HTR-8/SVneo (cell line): Measurements from ENCODE around the gene RIT1.
A peak's percentile ranks its signal among the peaks of the same experiment; 100 is the strongest.

Experiments
- DNase-seq: peaks from one replicate; pipeline ENCODE4 v3.0.0; 2011; ENCODE audit warnings: low spot score, mixed read lengths; ENCODE audit not compliant: insufficient read length
- FAIRE-seq: peaks from 2 replicates; lab custom pipeline; 2011; peaks lifted over from hg19 to GRCh38; lab: Jason Lieb, UNC

The RIT1 gene

DNA sequence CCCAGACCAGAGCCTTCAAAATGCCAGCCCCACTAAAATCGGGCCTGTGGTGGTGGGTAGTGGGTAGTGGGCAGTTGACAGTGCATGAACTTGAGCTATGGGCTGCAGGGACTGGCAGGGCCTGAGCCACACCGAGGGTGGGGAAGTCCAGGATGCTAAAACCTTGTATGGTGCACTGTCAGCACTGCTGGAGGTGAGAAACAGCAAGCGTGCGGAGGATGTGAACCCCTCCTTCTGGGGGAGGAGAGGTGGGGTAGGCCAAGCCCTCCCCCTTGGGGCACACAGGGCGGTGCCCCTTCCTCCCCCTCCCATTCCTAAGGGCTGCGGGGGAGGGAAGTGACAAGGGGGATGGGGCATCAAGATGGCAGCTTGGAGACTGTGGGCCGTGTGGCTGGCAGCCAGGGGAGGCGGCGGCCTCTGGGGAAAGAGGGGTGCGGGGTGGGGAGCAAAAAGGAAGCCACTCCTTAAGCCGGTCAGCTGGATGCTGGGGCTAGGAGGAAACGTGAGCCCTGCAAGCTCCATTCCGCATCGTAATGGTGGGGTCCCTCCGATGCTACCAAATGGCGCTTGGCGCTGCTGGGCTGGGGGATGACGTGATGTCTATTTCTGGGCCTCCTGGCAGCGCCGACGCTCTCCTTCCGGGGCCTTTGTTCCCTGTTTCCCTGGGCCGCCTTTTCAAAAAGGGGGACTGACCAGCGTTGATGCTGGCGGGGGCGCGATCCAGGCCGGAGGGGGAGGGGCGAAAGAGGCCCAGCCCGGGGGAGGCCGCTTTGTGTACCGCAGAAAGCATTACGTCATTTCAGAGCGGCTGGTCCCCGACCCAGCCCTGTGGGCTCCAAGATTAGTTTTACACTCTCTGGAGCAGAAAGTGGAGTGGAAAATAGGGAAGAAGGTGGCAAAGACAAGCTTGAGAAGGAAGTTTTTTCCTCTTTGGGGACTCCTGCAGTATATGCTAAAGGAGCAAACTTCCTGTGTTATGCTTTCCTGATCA, 51.0 kb downstream of the RIT1 start:
- DNase-seq: peak; percentile 66
- no peak for FAIRE-seq

DNA sequence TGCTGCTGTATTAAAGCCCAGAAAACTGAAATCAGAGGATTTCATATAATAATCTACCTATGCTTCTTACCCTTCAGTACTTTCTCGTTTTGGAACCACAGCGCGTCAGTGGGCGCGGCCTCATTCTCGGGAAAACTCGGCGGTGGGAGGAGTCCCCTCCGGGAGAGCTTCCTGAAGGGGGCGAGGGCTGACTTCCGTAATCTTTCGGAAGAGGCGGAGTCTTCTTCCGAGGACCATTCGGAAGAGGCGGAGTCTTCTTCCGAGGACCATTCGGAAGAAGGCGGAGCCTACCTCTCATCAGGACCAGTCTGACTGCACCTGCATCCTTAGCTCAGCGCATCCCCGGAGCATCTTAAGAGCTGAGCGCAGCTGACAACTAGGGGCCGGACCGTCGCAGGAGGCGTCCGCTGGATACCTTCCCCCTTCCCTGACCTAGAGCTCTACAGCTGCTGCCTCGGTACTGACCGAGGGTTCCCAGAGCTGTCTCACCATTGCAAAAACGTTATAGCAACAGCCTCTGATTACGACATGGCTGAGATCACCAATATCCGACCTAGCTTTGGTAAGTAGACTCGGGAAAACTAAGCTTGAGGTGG, 51.8 kb downstream of the RIT1 start, which contains the start of gene SYT11:
SYT11 (plus strand) TSS at position 334 of the 596 bp plus-strand sequence; CDS start at position 529, 195 bp downstream.
- DNase-seq: peak; percentile 84
- no peak for FAIRE-seq

DNA sequence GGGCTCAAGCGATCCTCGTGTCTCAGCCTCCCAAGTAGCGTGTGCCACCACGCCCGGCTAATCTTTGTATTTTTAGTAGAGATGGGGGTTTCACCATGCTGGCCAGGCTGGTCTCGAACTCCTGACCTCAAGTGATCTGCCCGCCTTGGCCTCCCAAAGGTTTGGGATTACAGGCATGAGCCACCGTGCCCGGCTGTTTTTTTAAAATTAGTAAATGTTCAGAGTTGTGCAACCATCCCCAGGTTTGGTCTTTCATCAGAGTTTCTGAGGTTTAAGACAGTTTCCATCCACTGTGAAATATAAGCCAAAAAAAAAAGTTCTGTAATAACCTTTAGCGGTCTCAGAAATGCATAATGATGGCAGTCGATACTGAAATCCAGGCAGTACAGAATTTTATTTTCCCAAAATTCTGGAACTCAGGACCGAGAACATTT, 52.3 kb downstream of the RIT1 start:
- no peak for FAIRE-seq
- DNase-seq: no peak

DNA sequence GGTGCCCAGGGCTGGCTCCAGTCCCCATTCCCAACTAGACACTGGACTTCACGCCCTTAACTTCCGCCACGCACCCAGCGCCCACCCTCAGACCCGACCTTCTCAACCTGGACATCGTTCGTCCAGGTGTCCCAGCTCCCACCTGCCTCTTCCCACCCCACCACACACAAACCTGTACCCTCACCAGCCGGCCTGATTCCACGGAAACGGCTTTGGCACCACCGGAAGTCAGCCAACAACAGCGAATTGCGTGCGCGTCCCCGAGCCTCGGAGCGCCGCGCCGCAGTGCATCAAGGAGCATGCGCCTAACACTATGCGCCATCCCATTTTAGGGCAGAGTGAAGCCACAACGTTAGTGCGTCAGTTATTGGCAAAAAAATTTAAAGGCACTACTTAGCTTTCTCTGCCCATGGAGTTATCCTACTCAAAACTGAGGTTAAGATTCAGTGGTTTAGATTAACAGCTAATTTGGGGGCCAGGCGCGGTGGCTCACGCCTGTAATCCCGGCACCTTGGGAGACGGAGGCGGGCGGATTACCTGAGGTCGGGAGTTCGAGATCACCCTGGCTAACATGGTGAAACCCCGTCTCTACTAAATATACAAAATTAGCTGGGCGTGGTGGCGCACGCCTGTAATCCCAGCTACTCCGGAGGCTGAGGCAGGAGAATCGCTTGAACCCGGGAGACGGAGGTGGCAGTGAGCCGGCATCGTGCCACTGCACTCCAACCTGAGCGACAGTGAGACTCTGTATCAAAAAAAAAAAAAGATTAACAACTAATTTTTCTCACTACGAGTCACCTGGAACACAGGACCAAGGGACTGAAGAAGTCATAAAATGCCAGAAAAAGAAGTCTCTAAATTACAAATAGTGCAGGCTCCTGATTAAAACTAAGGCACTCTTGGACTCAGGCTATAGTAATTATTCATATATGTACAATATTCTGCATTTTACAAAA, 53.9 kb downstream of the RIT1 start, which contains the start of gene GON4L:
GON4L (minus strand) TSS at position 240 of the 956 bp plus-strand sequence. CDS start 3,434 bp downstream, outside the sequence.
- DNase-seq (peak; percentile 87), FAIRE-seq (peak; percentile 65)

DNA sequence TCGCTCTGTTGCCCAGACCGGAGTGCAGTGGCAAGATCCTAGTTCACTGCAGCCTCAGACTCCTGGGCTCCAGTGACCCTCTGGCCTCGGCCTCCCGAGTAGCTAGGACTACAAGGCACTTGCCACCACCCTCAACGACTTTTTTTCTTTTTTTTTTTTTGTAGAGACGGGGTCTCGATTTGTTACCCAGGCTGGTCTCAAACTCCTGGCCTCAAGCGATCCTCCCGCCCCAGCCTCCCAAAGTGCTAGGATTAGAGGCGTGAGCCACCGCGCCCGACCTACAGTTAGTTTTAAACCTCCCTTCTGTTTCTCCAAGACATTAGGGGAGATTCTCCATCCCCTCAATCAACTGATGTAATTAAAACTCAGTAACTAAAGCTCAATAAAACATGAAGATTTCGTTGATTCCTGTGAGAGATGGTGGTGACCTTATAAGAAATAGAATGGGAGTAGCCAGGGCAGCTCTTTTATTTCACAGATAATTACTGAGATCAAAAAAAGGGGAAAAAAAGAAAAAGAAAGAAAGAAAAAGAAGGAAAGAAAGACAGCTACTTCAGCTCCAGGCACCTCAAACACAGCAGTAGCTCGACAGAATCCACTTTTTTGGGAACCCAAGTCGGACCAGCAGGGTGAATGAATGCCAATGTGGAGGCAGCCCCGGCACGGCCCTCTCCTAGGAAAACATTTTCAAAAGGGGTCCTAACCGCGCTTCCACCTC, 54.7 kb downstream of the RIT1 start:
- FAIRE-seq (no peak), DNase-seq (no peak)

DNA sequence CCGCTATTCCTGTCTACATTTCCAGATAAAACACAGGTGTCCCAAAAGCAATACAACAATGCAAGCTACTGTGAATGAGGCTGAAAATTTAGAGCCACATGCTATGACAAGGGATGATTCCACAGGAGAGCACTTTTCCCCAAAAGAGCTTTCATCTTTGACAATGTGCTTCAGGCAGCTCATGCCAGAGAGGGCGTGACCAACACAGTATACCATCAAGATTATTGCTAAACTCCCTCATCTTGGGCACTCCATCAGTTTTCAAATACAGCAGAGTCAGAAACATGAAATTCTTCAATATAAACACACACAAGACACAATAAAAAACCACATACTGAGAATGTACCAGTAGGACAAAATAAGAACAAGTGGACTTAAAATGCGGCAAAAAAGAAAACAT, 60.8 kb downstream of the RIT1 start:
- DNase-seq (no peak), FAIRE-seq (no peak)

DNA sequence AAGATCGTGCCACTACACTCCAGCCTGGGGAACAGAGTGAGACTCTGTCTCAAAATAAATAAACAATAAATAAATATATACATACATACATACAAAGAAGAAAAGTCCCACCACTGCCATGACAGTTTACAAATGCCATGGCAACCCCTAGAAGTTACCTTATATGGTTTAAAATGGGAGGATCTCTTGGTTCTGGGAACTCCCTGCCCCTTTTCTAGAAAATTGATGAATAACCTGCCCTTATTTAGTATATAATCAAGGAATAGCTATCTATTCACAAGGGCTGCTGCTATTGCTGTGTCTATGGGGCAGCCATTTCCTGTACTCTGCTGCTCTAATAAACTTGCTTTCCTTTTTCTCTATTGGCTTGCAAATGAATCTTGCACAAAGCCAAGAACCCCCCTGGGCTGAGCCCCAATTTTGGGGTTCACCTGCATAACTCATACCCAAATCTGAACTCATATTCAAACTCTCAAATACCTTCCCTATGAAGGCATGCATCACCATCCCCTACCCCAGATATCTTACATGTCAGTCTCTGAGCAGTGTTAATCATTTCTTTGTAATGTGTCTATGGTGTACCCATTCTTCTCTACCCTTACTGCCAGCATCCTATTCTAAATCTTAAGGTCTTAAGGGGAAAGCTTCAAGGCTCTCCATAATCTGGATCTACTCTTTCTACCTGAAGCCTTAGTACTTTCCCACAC, 63.2 kb downstream of the RIT1 start:
- DNase-seq: no peak
- FAIRE-seq: no peak
